Cardiac muscle cell (in vitro differentiated cells and primary cell): ENCODE measurements around the gene CACNA1C. TPM values are rescaled to one million over a fixed set of nuclear protein-coding genes. Genes with fewer than 3 reads are reported as not detected.

ENCODE experiments used
- DNase-seq, 2 donors: peaks; one replicate each; pipeline versions ENCODE4 v3.0.0 to v3.0.0-alpha.2; 2010 to 2017; ENCODE audit warnings: low read depth in 1 of 2, low spot score in 1 of 2
- H3K27ac ChIP-seq: fragments of 200-600 bp; sonication (generic); 2 replicates; pipeline ENCODE4 v1.5.1; 2016
- H3K27me3 ChIP-seq: fragments of 200-600 bp; sonication (generic); 2 replicates; pipeline ENCODE4 v1.6.0; 2016; ENCODE audit warnings: control low read depth
- H3K36me3 ChIP-seq: fragments of 200-600 bp; sonication (generic); 2 replicates; pipeline ENCODE4 v1.5.1; 2016; ENCODE audit warnings: control low read depth
- H3K4me1 ChIP-seq: fragments of 200-600 bp; sonication (generic); 2 replicates; pipeline ENCODE4 v1.8.1; 2017; ENCODE audit warnings: low read depth, mild to moderate bottlenecking, mixed run types
- H3K4me3 ChIP-seq: fragments of 200-600 bp; sonication (generic); 2 replicates; pipeline ENCODE4 v1.5.1; 2016; ENCODE audit warnings: mild to moderate bottlenecking
- H3K9me3 ChIP-seq: fragments of 200-600 bp; sonication (generic); 2 replicates; pipeline ENCODE4 v1.5.1; 2017; ENCODE audit warnings: low read depth, mild to moderate bottlenecking, control low read depth
- polyA plus RNA-seq: library from polyadenylated mRNA; unstranded; fragments of >200 nt; fragmentation: Nextera tagmentation; extraction: Ambion mirVana; gene quantifications from 2 replicates; pipeline ENCODE4 v1.2.1, GENCODE V29; 2016
- total RNA-seq: library from RNA; depleted of rRNA; stranded (reverse); fragments of >200 nt; gene quantifications from 2 replicates; pipeline ENCODE4 v1.2.3, GENCODE V29; 2016
- TF ChIP-seq, protein P1 (sequence below): IDR thresholded peaks from 2 replicates; pipeline ENCODE4 v1.5.1; 2012; ENCODE audit warnings: low read depth, mild to moderate bottlenecking, low read length

The CACNA1C gene
- total and polyA plus RNA-seq, 2 experiments from 2014 or later, result 40.8 to 77.8 TPM

DNA sequence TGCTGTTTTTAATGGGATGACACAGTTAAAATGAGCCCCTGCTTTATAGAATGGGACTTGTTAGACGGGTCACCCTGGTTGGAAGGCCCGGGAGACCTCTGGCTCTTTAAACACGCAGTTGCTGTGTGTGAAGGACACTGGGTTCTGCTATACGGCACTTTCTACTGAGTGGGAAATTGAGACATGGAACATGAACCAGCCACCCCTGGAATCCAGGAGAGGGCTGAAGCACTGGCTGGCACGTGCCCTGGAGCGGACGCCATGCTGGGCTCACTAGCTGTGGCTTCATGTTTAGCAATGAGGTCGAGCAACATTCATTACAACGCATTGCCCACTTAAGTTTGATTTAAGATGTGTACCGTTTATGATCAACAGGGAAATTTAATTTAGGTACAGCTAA is 23.9 kb downstream of the CACNA1C start:
- Histone ChIP-seq H3K36me3 (no peaks in the 10 kb centered on the region), H3K4me1 (peaks cover 49% of the 10 kb centered on the region), H3K9me3 (no peaks in the 10 kb centered on the region), H3K4me3 (no peak overlapping the region), H3K27me3 (no peaks in the 10 kb centered on the region), H3K27ac (peak overlapping the region; percentile 99)
- TF ChIP-seq, protein P1, sequence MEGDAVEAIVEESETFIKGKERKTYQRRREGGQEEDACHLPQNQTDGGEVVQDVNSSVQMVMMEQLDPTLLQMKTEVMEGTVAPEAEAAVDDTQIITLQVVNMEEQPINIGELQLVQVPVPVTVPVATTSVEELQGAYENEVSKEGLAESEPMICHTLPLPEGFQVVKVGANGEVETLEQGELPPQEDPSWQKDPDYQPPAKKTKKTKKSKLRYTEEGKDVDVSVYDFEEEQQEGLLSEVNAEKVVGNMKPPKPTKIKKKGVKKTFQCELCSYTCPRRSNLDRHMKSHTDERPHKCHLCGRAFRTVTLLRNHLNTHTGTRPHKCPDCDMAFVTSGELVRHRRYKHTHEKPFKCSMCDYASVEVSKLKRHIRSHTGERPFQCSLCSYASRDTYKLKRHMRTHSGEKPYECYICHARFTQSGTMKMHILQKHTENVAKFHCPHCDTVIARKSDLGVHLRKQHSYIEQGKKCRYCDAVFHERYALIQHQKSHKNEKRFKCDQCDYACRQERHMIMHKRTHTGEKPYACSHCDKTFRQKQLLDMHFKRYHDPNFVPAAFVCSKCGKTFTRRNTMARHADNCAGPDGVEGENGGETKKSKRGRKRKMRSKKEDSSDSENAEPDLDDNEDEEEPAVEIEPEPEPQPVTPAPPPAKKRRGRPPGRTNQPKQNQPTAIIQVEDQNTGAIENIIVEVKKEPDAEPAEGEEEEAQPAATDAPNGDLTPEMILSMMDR, result no peak
- no peak for DNase-seq

DNA sequence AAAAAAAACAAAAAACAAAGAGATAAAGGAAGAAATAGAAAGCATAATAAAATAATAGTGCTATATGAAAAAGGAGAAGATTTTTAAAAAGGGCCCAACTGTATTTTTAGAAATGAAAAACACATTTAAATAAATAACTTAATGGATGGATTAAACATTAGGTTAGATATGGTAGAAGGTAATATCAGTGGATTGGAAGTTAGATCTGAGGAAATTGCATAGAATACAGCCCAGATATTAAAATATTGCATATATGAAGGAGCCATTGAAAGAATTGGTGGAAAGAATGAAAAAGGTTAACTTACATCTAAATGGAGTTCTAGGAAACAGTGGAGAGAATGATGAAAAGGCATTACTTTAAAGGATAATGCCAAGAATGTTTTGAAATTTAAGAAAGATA is 27.8 kb downstream of the CACNA1C start:
- no peaks in the 10 kb centered on the region for H3K27me3 ChIP-seq
- TF ChIP-seq, protein P1, result no peak
- peaks cover 37% of the 10 kb centered on the region for H3K4me1 ChIP-seq
- no peak overlapping the region for H3K4me3 ChIP-seq
- no peak for DNase-seq
- no peaks in the 10 kb centered on the region for H3K9me3 ChIP-seq
- H3K36me3 ChIP-seq, result no peaks in the 10 kb centered on the region
- no peak overlapping the region for H3K27ac ChIP-seq

DNA sequence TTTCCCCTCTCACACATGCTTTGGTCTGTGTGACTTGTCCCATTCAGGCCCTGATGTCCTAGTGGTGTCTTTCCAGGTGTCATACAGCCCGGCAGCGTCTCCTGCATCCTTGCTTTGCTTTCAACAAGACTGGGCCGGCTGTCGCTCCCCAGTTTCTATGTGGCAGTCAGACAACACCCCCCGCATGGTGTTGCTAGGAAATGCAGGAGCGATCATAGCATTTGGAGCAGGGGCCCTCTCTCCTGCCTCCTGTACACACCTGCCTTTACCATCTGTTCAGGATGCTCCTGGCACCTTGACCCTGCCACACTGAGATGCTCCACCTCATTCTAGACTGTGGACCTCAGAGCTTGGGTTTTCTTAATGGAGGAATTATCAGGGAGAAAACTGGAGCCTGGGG is 29.5 kb downstream of the CACNA1C start:
- H3K27me3 ChIP-seq, result no peaks in the 10 kb centered on the region
- no peak overlapping the region for H3K4me3 ChIP-seq
- H3K36me3 ChIP-seq, result no peaks in the 10 kb centered on the region
- peaks cover 22% of the 10 kb centered on the region for H3K4me1 ChIP-seq
- TF ChIP-seq, protein P1, result no peak
- no peaks in the 10 kb centered on the region for H3K9me3 ChIP-seq
- no peak for DNase-seq
- H3K27ac ChIP-seq, result peak overlapping the region; percentile 5

DNA sequence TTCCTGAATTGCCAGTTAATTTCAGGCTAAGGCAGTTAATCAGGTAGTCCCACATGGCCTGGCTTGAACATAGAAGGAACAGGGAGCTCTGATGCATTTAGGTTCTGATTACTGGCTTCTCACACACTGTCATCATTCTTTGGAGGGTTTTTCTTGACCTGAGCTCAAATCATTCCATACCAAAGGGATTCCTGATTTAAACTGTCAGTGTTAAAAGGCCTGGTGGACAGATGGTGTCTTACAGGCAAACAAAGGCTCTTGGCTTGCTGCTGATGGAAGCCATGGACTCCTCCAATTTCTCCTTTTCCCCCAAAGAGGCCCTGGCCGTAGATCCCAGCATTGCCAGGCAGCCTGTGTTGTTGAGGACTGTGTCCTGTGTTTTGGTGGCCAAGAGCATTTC is 30.2 kb downstream of the CACNA1C start:
- no peaks in the 10 kb centered on the region for H3K27me3 ChIP-seq
- H3K4me3 ChIP-seq, result no peak overlapping the region
- H3K36me3 ChIP-seq, result no peaks in the 10 kb centered on the region
- TF ChIP-seq, protein P1, result no peak
- no peaks in the 10 kb centered on the region for H3K9me3 ChIP-seq
- H3K4me1 ChIP-seq, result peaks cover 15% of the 10 kb centered on the region
- no peak for DNase-seq
- H3K27ac ChIP-seq, result peak overlapping the region; percentile 71

DNA sequence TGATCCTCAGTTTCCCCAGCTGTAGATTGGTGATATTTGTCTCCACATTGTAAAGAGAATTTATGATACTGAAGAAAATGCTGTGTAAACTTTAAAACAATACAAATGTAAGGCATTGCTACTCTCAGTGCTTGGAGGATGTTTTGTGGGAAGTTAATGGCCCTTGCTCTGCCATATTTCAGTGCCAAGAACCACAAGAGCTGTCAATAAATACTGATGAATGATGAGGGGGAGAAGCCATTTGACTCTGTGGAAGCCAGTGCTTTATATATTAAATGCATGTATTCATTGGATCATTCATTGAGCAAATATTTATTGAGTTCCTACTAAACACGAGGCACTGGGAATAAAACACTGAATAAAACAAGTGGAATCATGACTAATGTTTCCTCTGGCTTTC is 30.8 kb downstream of the CACNA1C start:
- no peak for DNase-seq
- TF ChIP-seq, protein P1, result no peak
- Histone ChIP-seq H3K36me3 (no peaks in the 10 kb centered on the region), H3K27me3 (no peaks in the 10 kb centered on the region), H3K27ac (peak overlapping the region; percentile 71), H3K4me3 (no peak overlapping the region), H3K9me3 (no peaks in the 10 kb centered on the region), H3K4me1 (peaks cover 13% of the 10 kb centered on the region)
